Heart left ventricle (tissue), 13 donors: Measurements from ENCODE around the gene SLC6A9.
A peak's percentile ranks its signal among the peaks of the same experiment; 100 is the strongest.

Experiments used
- CTCF ChIP-seq, 12 donors: fragments of 200-600 bp; sonication (generic) in 4 of 12; IDR thresholded peaks; one replicate each; pipeline versions ENCODE4 v1.5.0 to v1.8.0; 2018 to 2022; ENCODE audit warnings: antibody characterized with exemption in 12 of 12, mild to moderate bottlenecking in 5 of 12
- POLR2A ChIP-seq, 2 donors: fragments of 450-650 bp; IDR thresholded peaks; one replicate each; pipeline ENCODE4 v1.6.1; 2017; ENCODE audit warnings: antibody characterized with exemption in 2 of 2, mild to moderate bottlenecking in 2 of 2, moderate library complexity in 2 of 2
- donor health status: ischemic (EF 13 %, LVEDD 7.1; RV severe dilation, severe dysfunction).
- donor health status: DM: no; HTN: yes; CAD: no.
- donor health status: DM: no; HTN: no; CAD: no.
- donor health status: ischemic (EF 25% LVEDD 6.9; RV normal size, moderate dysfunction).
- donor health status: ischemic (EF 25% LVEDD 5.7; RV mildly dilated, moderate dysfunction).
- donor health status: ischemic (EF 35%, LVEDD 5.7; RV mildly dilated, moderate dysfunction).
- donor health status: nonischemic (EF 11% LVEDD 7.7; RV severe dilation, severe dysfunction).
- donor health status: DM: yes; HTN: yes; CAD: no.
- donor health status: PGD.
- donor health status: ischemic (EF 29% LVEDD 5.4; RV normal size, mild dysfunction).
- donor health status: nonischemic (EF 23%, LVEDD 6.1; RV moderate dilation, normal function).

- TF ChIP-seq CTCF (IDR thresholded peaks at IDR 0.05), result peak in 8 of 12 donors; percentile 10 to 50 (median 22)
- no peak for TF ChIP-seq POLR2A (IDR thresholded peaks at IDR 0.05)
Observed at GRCh38 chr1:44030605-44031251, 534 bp downstream of the SLC6A9 start.
